Measurements from ENCODE around the gene TTPAL. TPM values are rescaled to one million over a fixed set of nuclear protein-coding genes. Genes with fewer than 3 reads are reported as not detected.

The TTPAL gene
- total and polyA plus RNA-seq, 9 of the 15 experiments (the other 6 are each of a cell fraction or from before 2014, with no cell fraction given) = 1.1 to 7.0 (median 2.6) TPM

DNA sequence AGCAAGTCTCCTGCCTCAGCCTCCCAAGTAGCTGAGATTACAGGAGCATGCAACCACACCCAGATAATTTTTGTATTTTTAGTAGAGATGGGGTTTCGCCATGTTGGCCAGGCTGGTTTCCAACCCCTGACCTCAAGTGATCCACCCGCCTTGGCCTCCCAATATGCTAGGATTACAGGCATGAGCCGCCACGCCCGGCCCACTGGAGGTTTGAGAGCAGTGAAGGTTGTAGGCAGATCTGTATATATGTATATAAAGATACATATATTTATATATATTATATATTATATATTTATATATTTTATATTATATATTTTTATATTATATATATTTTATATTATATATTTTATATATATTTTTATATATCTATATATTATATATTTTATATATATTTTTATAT, 38.2 kb upstream of the TTPAL start:
- ChIA-PET POLR2A (interaction anchor here (0.6 to 0.7 kb wide), 2 partner anchors 24 to 43 kb away, joined by 3 read pairs; no protein-coding TSS in a partner anchor), CTCF (ENCODE audit: low intra/inter-chr PET ratio) (no interaction called here)
- H3K27ac ChIP-seq (ENCODE audit: extremely low read depth, low read depth, low read length) = no peak overlapping the region
- H3K4me1 ChIP-seq (replicated peaks in 1 of 2; ENCODE audit: control insufficient read depth in 2 of 2, insufficient read depth in 2 of 2, low read length in 2 of 2) = no peaks in the 10 kb centered on the region; a peak in 1 of 5 replicates
- intact Hi-C loops (cut with micrococcal nuclease) (no loop called here), in situ Hi-C loops (cut with MboI) (no loop called here)
- no peak overlapping the region for H3K4me2 ChIP-seq (ENCODE audit: insufficient read depth, low read length)
- H2AFZ ChIP-seq (ENCODE audit: low read depth, low read length) = no peak overlapping the region
- ATAC-seq = no peak
- 0 out of 2 replicates have a peak, but pooled peaks cover 3% of the 10 kb centered on the region for H4K20me1 ChIP-seq (replicated peaks; ENCODE audit: control insufficient read depth, insufficient read depth, low read length)
- no peaks in the 10 kb centered on the region for H3K36me3 ChIP-seq (ENCODE audit: control insufficient read depth, insufficient read depth, low read length)
- FAIRE-seq = no peak
- no TSS peak for BruUV-seq (replicated peaks)
- TF ChIP-seq CBFA2T3 (IDR thresholded peaks at IDR 0.05) = peak; percentile 36; the same call in 1 of the 2 replicates
- no peak for TF ChIP-seq RFX1 (IDR thresholded peaks at IDR 0.05)
- TF ChIP-seq ZNF785 (CRISPR knock-in tag; IDR thresholded peaks at IDR 0.05) = no peak
- TF ChIP-seq RAD51 (IDR thresholded peaks at IDR 0.05; ENCODE audit: borderline replicate concordance, low read depth) = no peak
- H3K9me1 ChIP-seq (ENCODE audit: control insufficient read depth, insufficient read depth, low read length) = no peaks in the 10 kb centered on the region
- peaks cover 22 to 40% of the 10 kb centered on the region in 2 experiments for H3K27me3 ChIP-seq (ENCODE audit: control insufficient read depth in 2 of 2, insufficient read depth in 2 of 2, low read length in 2 of 2)
- DNase-seq (ENCODE audit: extremely low read depth in 1 of 4, low spot score in 3 of 4) = no peak
- H3K4me3 ChIP-seq = no peak overlapping the region
- 20% methylated on average over 4 of the region's 5 CpGs for WGBS (ENCODE audit: insufficient coverage, low coverage, missing lambda C conversion rate)
- no peak overlapping the region for H3K9ac ChIP-seq (ENCODE audit: insufficient read depth in 1 of 2, low read depth in 2 of 2, low read length in 2 of 2)
- H3K9me3 ChIP-seq (replicated peaks; ENCODE audit: control insufficient read depth, insufficient read depth, low read depth, low read length) = no peaks in the 10 kb centered on the region
- no peaks in the 10 kb centered on the region for H3K79me2 ChIP-seq (ENCODE audit: control insufficient read depth, insufficient read depth, low read length)

DNA sequence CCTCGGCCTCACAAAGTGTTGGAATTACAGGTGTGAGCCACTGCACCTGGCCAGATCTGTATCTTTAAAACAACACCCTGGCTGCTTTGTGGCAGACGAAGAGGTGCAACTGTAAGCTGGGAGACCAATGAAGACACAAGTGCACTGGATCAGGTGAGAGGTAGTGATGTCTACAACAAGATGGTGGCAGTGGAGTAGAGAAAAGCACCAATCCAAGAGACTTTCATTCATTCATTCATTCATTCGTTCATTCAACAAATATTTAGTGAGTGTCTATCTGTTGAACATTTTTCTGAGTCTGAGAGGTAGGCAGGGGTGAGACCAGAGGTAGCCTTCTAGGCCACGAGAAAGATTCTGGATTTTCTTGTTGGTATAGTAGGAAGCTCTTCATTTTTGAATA, 36.9 kb upstream of the TTPAL start:
- H3K27me3 ChIP-seq (ENCODE audit: control insufficient read depth in 2 of 2, insufficient read depth in 2 of 2, low read length in 2 of 2) = peaks cover 18 to 38% of the 10 kb centered on the region in 2 experiments
- POLR2A ChIA-PET = interaction anchor here (1.1 kb wide), 1 partner anchor 227 kb away, joined by 3 read pairs; no protein-coding TSS in a partner anchor
- 4% methylated on average over 4 of the region's 4 CpGs for WGBS (ENCODE audit: insufficient coverage, low coverage, missing lambda C conversion rate)
- FAIRE-seq = no peak
- intact Hi-C loops (cut with micrococcal nuclease) (no loop called here), in situ Hi-C loops (cut with MboI) (no loop called here)
- no peak overlapping the region for H3K9ac ChIP-seq (ENCODE audit: insufficient read depth in 1 of 2, low read depth in 2 of 2, low read length in 2 of 2)
- H3K79me2 ChIP-seq (ENCODE audit: control insufficient read depth, insufficient read depth, low read length) = no peaks in the 10 kb centered on the region
- BruUV-seq (replicated peaks) = no TSS peak
- H4K20me1 ChIP-seq (replicated peaks; ENCODE audit: control insufficient read depth, insufficient read depth, low read length) = 0 out of 2 replicates have a peak, but pooled peaks cover 3% of the 10 kb centered on the region
- no peak overlapping the region for H3K27ac ChIP-seq (ENCODE audit: extremely low read depth, low read depth, low read length)
- H2AFZ ChIP-seq (ENCODE audit: low read depth, low read length) = no peak overlapping the region
- no peaks in the 10 kb centered on the region for H3K9me3 ChIP-seq (replicated peaks; ENCODE audit: control insufficient read depth, insufficient read depth, low read depth, low read length)
- H3K4me1 ChIP-seq (replicated peaks in 1 of 2; ENCODE audit: control insufficient read depth in 2 of 2, insufficient read depth in 2 of 2, low read length in 2 of 2) = no peaks in the 10 kb centered on the region; a peak in 1 of 5 replicates
- no peaks in the 10 kb centered on the region for H3K9me1 ChIP-seq (ENCODE audit: control insufficient read depth, insufficient read depth, low read length)
- no peak for ATAC-seq
- H3K36me3 ChIP-seq (ENCODE audit: control insufficient read depth, insufficient read depth, low read length) = no peaks in the 10 kb centered on the region
- no peak overlapping the region for H3K4me3 ChIP-seq
- TF ChIP-seq ZNF24 (IDR thresholded peaks at IDR 0.05) (peak; percentile 87), ZNF444 (CRISPR knock-in tag; IDR thresholded peaks at IDR 0.05) (no peak)
- no peak for DNase-seq (ENCODE audit: extremely low read depth in 1 of 4, low spot score in 3 of 4)
- CTCF ChIA-PET (ENCODE audit: low intra/inter-chr PET ratio) = no interaction called here
- no peak overlapping the region for H3K4me2 ChIP-seq (ENCODE audit: insufficient read depth, low read length)

All from K562 (cell line).